ENCODE data around the gene TIAM2.
"Not testable (repeated sequence)": the region's sequence is repeated elsewhere in the genome, so short reads cannot be mapped to it uniquely, and the experiment has no call there.

The TIAM2 gene

DNA sequence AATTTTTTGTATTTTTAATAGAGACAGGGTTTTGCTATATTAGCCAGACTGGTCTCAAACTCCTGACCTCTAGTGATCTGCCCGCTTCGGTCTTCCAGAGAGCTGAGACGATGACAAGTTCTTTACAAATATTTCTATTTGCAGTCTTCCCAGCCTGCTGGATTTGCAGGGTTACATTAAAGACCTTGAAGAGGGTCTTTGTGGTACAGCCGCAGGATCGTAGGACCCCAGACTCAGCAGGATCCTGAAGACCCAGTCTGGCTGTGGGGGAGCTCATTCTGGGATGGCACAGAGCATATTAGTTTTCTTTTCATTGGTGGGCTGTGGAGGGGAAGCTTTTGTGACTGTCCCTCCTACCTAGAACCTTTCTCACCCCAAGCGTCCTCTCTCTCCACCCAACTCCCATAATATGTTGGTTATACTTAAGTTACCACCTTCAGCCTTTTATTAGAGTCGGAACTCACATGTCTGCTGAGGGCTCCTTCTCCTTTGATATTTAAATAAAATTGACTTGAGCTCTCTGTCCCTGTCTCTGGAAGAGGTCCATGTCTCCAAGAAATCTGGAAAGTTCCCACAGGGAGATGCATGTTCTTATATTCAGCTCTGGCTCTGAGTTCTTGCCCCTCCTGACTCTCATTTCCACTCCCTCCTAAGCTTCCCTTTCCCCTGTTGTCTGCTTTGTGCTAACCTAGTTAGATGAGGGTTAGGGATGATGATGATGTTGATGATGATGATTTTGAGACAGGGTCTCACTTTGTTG is 72.0 kb downstream of the TIAM2 start:
- no peak for DNase-seq

- peak; percentile 3 for DNase-seq
These were observed 73.0 kb downstream of the TIAM2 start for GRCh38 chr6:155067956-155068615.

GRCh38 chr6:155069543-155069942 is 74.4 kb downstream of the TIAM2 start:
- no peak for DNase-seq

GRCh38 chr6:155075930-155076695 is 81.0 kb downstream of the TIAM2 start:
- DNase-seq = no peak

DNA sequence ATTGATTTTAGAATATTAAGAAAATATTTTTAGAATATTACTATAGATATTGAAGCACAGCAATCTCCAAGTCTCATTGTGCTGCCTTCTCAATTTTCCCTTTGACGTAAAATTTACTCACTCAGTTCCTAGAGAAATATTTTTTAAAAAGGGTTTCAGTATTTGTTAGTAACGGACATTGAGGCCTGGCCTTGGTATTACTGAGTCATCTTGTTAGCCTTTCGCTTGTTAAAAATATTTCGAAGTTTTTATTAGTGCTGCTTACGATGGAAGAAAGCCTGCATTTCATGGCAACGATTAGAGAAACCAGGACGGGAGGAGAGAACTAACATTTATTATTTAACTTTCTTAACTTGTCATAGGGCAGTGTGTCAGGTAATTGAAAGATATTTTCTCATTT is 82.2 kb downstream of the TIAM2 start:
- no peak for DNase-seq

DNA sequence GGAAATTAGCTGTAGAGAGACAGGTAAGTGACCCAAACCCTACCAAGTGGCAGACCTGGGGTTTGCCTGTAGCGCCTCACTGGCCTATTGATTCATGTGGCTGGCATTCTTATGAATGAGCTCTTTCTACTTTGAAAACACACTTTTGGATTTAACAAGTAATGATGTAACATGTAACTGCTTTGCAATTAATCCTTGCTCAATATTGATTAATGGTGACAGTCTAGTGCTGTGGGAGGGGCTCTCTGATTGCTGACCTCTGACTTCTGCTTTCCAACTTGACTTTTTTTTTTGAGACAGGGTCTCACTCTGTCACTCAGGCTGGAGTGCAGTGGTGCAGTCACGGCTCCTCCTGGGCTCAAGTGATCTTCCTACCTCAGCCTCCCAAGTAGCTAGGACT is 82.7 kb downstream of the TIAM2 start:
- DNase-seq = no peak

GRCh38 chr6:155078331-155078745 is 83.2 kb downstream of the TIAM2 start:
- DNase-seq = no peak

DNA sequence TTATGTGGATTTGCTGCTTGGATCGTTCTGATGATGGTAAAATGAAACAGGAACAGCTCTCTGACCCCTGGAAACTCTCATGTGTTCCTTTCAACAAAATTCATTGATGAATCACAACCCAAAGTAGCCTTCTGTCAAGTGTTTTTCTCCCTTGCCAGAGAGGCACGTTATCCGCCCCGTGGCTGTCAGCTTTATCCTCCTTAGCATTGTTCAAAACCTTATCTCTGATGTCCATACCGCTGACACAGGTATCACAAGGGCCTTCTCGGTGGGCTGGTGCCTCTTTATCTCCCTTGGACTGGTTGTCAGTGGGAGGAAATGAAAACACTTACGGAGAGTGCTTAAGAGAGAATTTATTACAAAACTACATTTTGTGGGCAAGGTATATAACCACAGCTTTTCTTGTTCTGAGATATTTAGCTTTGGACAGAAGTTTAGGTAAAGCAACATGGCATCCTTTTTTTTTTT is 84.9 kb downstream of the TIAM2 start:
- no peak for DNase-seq

GRCh38 chr6:155080881-155081845 is 86.0 kb downstream of the TIAM2 start:
- DNase-seq = no peak

DNA sequence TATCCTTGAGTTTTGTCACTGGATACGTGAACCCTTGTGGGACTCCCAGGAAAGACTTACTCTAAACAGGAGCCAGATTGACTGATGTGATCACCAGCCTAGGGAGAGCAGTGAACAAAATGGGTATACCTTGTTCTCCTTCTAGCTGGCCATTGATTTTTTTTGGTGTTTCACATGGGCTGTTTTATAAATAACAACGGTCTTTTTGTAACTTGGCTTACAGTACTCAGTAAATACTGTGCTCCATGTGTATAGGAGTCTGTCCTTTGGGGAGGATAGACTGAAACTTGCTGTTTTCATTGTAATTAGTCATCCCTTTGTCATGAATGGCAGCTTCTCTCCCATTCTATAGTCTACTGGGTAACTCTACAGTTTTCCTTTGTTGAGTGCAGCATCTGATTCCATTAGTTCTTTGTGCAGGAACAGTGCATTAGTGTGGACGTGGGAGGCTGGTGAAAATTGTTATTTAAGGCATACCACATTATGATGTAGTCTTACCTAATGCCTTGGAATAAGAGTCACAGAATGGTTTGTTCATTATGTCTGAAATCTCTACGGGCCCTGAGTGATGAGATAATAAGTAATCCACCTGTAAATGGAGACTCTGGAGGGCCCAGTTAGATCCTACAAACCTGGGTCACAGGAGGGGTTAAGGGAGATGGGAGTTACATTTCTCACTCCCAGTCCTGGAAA is 89.5 kb downstream of the TIAM2 start:
- no peak for DNase-seq

DNA sequence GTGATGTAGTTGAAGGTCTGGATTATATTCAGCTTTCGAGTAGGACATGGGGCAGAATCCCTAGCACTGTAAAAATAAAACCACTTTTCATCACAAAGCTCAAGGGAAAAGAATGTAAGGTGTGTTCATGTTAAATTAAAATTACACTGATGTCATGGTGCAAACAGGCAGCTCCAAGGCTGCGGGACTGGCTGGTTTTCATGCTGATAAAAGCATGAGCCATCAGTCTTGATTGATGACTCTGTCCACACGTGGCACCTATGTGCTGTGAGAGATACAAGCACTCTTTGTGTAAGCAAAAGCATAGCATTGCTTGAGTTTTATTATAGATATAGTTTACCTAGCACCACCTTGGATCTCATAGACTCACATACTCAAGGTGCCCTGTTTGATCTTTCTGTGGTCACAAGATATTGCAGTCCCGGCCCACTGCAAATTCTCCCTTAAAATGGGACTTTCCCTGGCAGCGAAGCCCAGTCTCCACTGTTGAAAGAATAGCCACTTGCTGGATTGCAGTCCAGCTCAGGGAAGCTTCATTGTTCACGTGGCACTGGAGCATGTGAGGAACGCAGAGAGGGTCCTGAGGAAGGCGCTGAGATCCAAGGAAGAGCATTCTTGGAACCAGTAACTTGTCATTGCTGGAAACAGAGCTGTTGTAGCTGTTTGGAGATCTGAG is 90.6 kb downstream of the TIAM2 start:
- no peak for DNase-seq

- DNase-seq = no peak
These were observed 93.7 kb downstream of the TIAM2 start for GRCh38 chr6:155088856-155089255.

DNA sequence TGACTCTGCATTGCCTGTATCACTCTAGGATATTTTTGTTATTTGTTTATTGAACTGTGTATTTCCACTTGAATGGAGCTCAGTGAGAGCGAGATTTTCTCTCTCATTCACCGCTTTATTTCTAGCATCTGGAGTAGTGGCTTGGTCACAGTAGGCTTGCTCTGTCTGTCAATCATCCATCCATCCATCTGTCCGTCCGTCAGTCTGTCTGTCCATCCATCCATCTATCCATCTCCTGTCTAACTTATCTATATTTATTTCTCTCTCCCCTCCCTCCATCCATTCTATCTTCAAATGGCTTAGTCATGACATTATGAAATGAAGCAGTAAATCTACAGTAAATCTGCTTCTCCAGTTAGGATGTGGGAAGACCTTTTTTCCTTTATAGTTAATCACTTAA is 94.6 kb downstream of the TIAM2 start:
- DNase-seq = no peak

DNA sequence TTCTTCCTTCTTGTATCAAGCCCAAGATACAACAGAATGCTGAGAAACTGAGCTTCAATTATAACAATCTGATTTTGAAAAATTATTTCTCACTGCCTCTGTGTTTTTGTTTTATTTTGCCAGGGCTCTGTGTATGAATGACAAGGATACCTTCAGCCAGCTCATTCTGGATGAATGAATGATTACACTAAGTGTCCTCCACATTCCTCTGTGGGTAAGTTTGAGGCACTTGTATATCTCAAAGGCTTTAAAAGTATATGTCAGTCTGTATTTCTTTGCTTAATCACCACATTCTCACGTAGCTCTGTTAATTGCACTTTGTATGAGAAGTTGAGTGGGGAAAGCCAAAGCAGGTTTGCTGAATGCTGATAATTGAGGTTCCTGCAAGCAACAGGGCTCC is 95.1 kb downstream of the TIAM2 start:
- DNase-seq = no peak

DNA sequence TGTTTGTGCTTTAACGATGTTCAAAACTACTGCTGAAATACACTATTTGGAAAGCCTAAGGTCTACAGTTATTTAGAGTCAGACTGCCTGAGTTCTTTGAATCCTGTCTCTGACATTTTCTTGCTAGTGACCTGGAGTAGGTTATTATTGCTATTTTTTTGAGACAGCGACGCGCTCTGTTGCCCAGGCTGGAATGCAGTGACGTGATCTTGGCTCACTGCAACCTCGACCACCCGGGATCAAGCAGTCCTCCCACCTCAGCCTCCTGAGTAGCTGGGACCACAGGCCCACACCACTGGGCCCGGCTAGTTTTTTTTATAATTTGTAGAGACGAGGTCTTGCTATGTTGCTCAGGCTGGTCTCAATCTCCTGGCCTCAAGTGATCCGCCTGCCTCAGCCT is 96.6 kb downstream of the TIAM2 start:
- no peak for DNase-seq

- DNase-seq = no peak
These were observed 98.3 kb downstream of the TIAM2 start for GRCh38 chr6:155093430-155093829.

DNA sequence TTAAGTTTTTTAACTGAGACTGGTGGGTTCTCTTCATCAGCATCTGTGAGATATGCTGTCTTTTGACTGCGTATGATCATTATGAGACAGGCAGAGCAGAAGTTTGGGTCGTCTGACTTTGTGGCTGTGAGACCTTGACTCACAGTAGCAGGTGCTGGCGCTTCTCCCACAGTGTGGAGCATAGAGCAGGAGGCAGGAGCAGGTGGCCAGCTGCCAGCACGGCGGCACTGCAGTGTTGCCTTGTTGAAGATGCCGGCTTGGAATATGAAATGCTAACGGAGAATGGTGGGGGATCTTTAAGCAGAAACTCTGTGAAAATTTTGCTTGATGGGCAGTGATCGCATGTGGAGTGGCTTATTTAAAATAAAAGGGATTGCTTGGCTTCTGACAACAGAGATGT is 105.0 kb downstream of the TIAM2 start:
- DNase-seq = no peak

DNA sequence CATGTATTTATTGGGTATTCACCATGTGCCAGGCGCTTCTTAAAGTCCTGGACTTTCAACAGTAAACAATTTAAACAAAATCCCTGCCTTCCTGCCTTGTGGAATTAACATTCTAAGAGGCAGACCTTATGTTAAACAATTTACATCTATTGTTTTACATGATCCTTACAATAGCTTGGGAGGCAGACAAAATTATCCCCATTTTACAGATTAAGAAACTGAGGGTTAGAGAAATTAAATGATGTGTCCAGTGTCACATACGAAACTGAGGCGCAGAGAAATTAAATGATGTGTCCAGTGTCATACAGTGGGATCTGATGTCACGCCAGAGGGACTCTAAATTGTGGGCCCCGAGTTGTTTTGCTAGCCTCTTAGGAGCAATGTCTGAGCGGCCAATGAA is 105.5 kb downstream of the TIAM2 start:
- DNase-seq = no peak

- not testable (repeated sequence) for DNase-seq
These were observed 108.0 kb downstream of the TIAM2 start for GRCh38 chr6:155103083-155103645.

DNA sequence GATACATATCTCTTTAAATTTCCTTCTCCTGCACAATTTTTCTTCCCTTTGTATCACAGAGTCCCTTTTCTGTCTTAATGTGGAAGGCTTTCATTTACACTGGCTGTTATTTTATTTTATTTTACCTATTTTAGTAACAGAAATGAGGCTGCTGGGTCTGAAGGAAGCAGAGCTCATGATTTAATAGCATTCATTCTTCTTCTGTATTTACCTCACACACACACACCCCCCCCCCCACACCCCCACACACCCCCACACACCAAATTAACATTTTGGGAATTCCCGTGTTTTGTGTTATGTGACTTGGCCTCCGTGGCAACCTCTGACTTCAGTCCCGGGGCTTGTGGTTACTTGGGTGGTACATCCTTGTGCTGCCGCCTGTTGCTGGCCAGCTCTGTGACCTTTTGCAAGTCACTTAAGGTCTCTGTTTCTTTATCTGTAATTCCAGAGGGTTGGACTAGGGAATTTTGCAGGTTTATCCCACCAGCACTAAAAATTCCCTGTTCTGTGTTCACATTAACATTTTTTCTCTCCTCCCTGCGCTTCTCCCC is 108.8 kb downstream of the TIAM2 start:
- DNase-seq = no peak

All from GF-D8 (cell line).